Measurements from ENCODE around the gene PHACTR4. TPM values are rescaled to one million over a fixed set of nuclear protein-coding genes. Genes with fewer than 3 reads are reported as not detected.

The PHACTR4 gene
- total and polyA plus RNA-seq, 2 of the 13 experiments (the other 11 are each of a cell fraction or from before 2014, with no cell fraction given), result 13.9 to 17.1 TPM

DNA sequence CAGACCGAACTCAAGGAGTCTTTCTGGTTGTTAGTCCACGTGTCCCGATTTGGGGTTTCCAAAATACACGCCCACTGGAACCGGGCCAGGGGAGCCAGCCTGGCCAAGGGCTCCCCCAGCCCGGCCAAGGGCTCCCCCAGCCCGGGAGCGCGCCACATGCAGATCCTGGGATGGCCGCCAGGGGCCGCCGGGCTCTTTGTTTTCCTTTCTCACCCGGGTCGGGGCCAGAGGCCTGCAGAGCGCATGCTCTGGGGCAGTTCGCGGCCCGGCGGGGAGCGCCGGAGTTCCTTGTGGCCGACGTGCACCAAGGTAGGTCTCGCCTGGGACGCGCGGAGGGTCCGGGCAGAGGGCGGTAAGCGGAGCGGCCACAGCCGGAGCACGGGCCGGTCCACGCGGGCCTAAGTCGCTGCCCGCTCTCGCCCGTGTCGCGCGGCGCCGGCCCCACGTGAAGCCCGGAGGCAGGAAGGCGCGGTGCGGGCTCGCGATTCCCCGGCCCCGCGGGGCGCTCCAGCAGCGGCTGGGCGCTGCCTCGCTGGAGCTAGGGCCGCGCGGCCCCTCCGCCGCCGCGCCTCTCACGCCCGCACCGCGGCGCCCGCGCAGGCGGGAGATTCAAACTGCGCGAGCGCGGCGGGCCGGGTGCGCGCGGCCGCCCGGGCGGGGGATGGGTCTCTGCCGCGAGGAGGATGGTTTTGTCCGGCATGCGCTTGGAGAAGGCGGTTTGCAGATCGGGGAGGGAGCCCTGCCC is 148.6 kb downstream of the PHACTR4 start (continued):
- TF ChIP-seq PRDM4 (CRISPR knock-in tag; IDR thresholded peaks at IDR 0.05; ENCODE audit: borderline replicate concordance) (0 out of 2 replicates have a peak, but pooled peaks have one; percentile 64), DMTF1 (CRISPR knock-in tag; IDR thresholded peaks at IDR 0.05) (no peak), NONO (IDR thresholded peaks at IDR 0.05) (no peak), NONO (CRISPR knock-in tag; conservative IDR thresholded peaks at IDR 0.05) (peak; percentile 47; the same call in 1 of the 2 replicates), EHMT2 (IDR thresholded peaks at IDR 0.05; ENCODE audit: borderline replicate concordance, low read depth, low read length) (no peak), ZUFSP (CRISPR knock-in tag; IDR thresholded peaks at IDR 0.05; ENCODE audit: borderline replicate concordance) (no peak), HOXA7 (CRISPR knock-in tag; IDR thresholded peaks at IDR 0.05) (no peak), CENPX (CRISPR knock-in tag; IDR thresholded peaks at IDR 0.05) (no peak), ZNF468 (CRISPR knock-in tag; IDR thresholded peaks at IDR 0.05) (no peak; the same call in 1 of the 2 replicates), ARNT (IDR thresholded peaks at IDR 0.05) (no peak), FOXJ3 (CRISPR knock-in tag; IDR thresholded peaks at IDR 0.05; ENCODE audit: borderline replicate concordance) (no peak), CHD4 (IDR thresholded peaks at IDR 0.05; ENCODE audit: borderline replicate concordance, low read length) (no peak), PAX8 (CRISPR knock-in tag; IDR thresholded peaks at IDR 0.05; ENCODE audit: borderline replicate concordance) (no peak), TGIF2 (CRISPR knock-in tag; IDR thresholded peaks at IDR 0.05) (no peak), NFRKB (IDR thresholded peaks at IDR 0.05) (no peak), SMC3 (IDR thresholded peaks at IDR 0.05; ENCODE audit: low read length) (peak; percentile 27; the same call in 1 of the 2 replicates), SMARCC2 (IDR thresholded peaks at IDR 0.05) (no peak), ETV5 (CRISPR knock-in tag; IDR thresholded peaks at IDR 0.05; ENCODE audit: borderline replicate concordance) (peak; percentile 17), E2F1 (CRISPR knock-in tag; IDR thresholded peaks at IDR 0.05) (peak; percentile 43; the same call in 1 of the 2 replicates), KMT2B (CRISPR knock-in tag; IDR thresholded peaks at IDR 0.05) (no peak; the same call in 1 of the 2 replicates)
- TF ChIP-seq, protein P1, sequence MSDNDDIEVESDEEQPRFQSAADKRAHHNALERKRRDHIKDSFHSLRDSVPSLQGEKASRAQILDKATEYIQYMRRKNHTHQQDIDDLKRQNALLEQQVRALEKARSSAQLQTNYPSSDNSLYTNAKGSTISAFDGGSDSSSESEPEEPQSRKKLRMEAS (IDR thresholded peaks at IDR 0.05), result peak; percentile 75
